Thoracic aorta (tissue), 2 donors: ENCODE results near the gene HDDC2. TPM values are rescaled to one million over a fixed set of nuclear protein-coding genes. Genes with fewer than 3 reads are reported as not detected.
"Not testable (repeated sequence)": the region's sequence is repeated elsewhere in the genome, so short reads cannot be mapped to it uniquely, and the experiment has no call there.

Source experiments
- ATAC-seq: fragments of 150-250 bp; one replicate; pipeline ENCODE4 v1.8.0; 2017; ENCODE audit warnings: low read depth; ENCODE audit not compliant: insufficient number of reproducible peaks, low FRiP score
- DNase-seq: peaks from one replicate; pipeline ENCODE4 v3.0.0-alpha.2; 2020; ENCODE audit warnings: low spot score
- H3K27ac ChIP-seq, 2 donors: fragments of 200-600 bp; sonication (generic); 1 replicate in 1 of 2; 2 replicates in 1 of 2; pipeline ENCODE4 v1.5.1; 2016; ENCODE audit warnings: mild to moderate bottlenecking in 2 of 2, moderate library complexity in 2 of 2
- H3K27me3 ChIP-seq: fragments of 200-600 bp; sonication (generic); replicated peaks from 2 replicates; pipeline ENCODE4 v1.6.0; 2016; ENCODE audit warnings: mild to moderate bottlenecking; ENCODE audit not compliant: insufficient read depth
- H3K36me3 ChIP-seq: fragments of 200-600 bp; sonication (generic); one replicate; pipeline ENCODE4 v1.5.1; 2016
- H3K4me1 ChIP-seq, 2 donors: fragments of 200-600 bp; sonication (generic); 1 replicate in 1 of 2; 2 replicates in 1 of 2; pipeline versions ENCODE4 v1.5.1 to v1.6.0; 2016; ENCODE audit warnings: low read depth in 2 of 2, mild to moderate bottlenecking in 1 of 2; ENCODE audit not compliant: control insufficient read depth in 1 of 2
- H3K4me3 ChIP-seq: fragments of 200-600 bp; sonication (generic); 2 replicates; pipeline ENCODE4 v1.5.1; 2016; ENCODE audit warnings: mild to moderate bottlenecking
- H3K9me3 ChIP-seq: fragments of 200-600 bp; sonication (generic); 2 replicates; pipeline ENCODE4 v1.5.1; 2016
- total RNA-seq, 2 donors: library from RNA; depleted of rRNA; stranded (reverse); fragments of >200 nt; gene quantifications; one replicate each; pipeline versions ENCODE4 v1.1.0 to v1.2.3, GENCODE V29; 2016
- TF ChIP-seq, protein P1 (sequence below): fragments of 200-600 bp; sonication (generic); IDR thresholded peaks from one replicate; pipeline ENCODE4 v1.5.1; 2019; ENCODE audit warnings: antibody characterized with exemption

The HDDC2 gene
- total RNA-seq, 2 donors from 2014 or later = 39.9 TPM

DNA sequence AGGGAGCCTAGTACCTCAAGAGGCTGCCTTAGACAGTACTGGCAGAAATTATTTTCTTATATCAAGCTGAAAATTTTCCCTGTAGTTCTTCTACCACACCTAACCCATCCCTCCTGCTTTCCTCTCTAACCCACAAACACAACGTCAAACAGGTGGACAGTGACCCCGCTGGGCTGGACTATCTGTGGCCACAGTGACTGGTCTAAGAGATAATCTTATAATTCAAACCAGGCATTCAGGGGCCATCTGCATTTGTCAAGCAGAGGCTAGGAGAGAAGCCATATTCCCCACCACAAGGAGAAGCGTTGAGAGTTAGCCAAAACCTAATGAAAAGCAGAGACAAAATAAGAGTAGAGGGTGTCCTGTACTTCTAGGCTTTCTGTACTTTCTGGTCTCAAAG is 8.2 kb downstream of the HDDC2 start:
- DNase-seq = no peak
- TF ChIP-seq, protein P1, sequence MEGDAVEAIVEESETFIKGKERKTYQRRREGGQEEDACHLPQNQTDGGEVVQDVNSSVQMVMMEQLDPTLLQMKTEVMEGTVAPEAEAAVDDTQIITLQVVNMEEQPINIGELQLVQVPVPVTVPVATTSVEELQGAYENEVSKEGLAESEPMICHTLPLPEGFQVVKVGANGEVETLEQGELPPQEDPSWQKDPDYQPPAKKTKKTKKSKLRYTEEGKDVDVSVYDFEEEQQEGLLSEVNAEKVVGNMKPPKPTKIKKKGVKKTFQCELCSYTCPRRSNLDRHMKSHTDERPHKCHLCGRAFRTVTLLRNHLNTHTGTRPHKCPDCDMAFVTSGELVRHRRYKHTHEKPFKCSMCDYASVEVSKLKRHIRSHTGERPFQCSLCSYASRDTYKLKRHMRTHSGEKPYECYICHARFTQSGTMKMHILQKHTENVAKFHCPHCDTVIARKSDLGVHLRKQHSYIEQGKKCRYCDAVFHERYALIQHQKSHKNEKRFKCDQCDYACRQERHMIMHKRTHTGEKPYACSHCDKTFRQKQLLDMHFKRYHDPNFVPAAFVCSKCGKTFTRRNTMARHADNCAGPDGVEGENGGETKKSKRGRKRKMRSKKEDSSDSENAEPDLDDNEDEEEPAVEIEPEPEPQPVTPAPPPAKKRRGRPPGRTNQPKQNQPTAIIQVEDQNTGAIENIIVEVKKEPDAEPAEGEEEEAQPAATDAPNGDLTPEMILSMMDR = no peak
- H3K9me3 ChIP-seq = no peaks in the 10 kb centered on the region
- ATAC-seq = no peak
- H3K27ac ChIP-seq = no peak overlapping the region
- H3K36me3 ChIP-seq = peaks cover 8% of the 10 kb centered on the region
- H3K4me1 ChIP-seq = peaks cover 24 to 29% of the 10 kb centered on the region in 2 donors
- H3K27me3 ChIP-seq = no peaks in the 10 kb centered on the region
- no peak overlapping the region for H3K4me3 ChIP-seq

GRCh38 chr6:125287718-125288117 is 14.0 kb downstream of the HDDC2 start:
- no peak overlapping the region for H3K27ac ChIP-seq
- DNase-seq (no peak), ATAC-seq (no peak)
- no peaks in the 10 kb centered on the region for H3K4me1 ChIP-seq
- H3K9me3 ChIP-seq = no peaks in the 10 kb centered on the region
- TF ChIP-seq, protein P1 = no peak
- no peak overlapping the region for H3K4me3 ChIP-seq
- no peaks in the 10 kb centered on the region for H3K27me3 ChIP-seq
- H3K36me3 ChIP-seq = peaks cover 18% of the 10 kb centered on the region

GRCh38 chr6:125285936-125286335 is 15.8 kb downstream of the HDDC2 start:
- ATAC-seq = no peak
- TF ChIP-seq, protein P1 = no peak
- H3K27ac ChIP-seq = peak overlapping the region in 1 of 2 donors; percentile 21
- no peaks in the 10 kb centered on the region for H3K9me3 ChIP-seq
- no peak for DNase-seq
- no peak overlapping the region for H3K4me3 ChIP-seq
- H3K27me3 ChIP-seq = no peaks in the 10 kb centered on the region
- H3K36me3 ChIP-seq = peaks cover 15% of the 10 kb centered on the region
- no peaks in the 10 kb centered on the region for H3K4me1 ChIP-seq

GRCh38 chr6:125285353-125285752 is 16.4 kb downstream of the HDDC2 start:
- H3K4me1 ChIP-seq = no peaks in the 10 kb centered on the region
- H3K27me3 ChIP-seq = no peaks in the 10 kb centered on the region
- DNase-seq (no peak), ATAC-seq (no peak)
- TF ChIP-seq, protein P1 = no peak
- no peak overlapping the region for H3K4me3 ChIP-seq
- no peak overlapping the region for H3K27ac ChIP-seq
- peaks cover 19% of the 10 kb centered on the region for H3K36me3 ChIP-seq
- H3K9me3 ChIP-seq = no peaks in the 10 kb centered on the region

DNA sequence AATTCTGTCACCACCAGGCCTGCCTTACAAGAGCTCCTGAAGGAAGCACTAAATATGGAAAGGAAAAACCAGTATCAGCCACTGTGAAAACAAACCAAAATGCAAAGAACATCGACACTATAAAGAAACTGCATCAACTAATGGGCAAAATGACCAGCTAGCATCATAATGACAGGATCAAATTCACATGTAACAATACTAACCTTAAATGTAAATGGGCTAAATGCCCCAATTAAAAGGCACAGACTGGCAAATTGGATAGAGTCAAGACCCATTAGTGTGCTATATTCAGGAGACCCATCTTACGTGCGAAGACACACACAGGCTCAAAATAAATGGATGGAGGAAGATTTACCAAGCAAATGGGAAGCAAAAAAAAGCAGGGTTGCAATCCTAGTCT is 19.3 kb downstream of the HDDC2 start:
- H3K36me3 ChIP-seq = peaks cover 16% of the 10 kb centered on the region
- H3K4me3 ChIP-seq, H3K27me3 ChIP-seq, DNase-seq, ATAC-seq, H3K27ac ChIP-seq, H3K9me3 ChIP-seq, H3K4me1 ChIP-seq: not testable (repeated sequence)

- not testable (repeated sequence) for H3K27me3 ChIP-seq, H3K9me3 ChIP-seq, H3K4me1 ChIP-seq, H3K27ac ChIP-seq, ATAC-seq, H3K4me3 ChIP-seq, DNase-seq
- peaks cover 23% of the 10 kb centered on the region for H3K36me3 ChIP-seq
These were observed 21.3 kb downstream of the HDDC2 start for GRCh38 chr6:125280370-125281035.
